ENCODE measurements around the gene SLC7A5.
"Not testable (repeated sequence)": the region's sequence is repeated elsewhere in the genome, so short reads cannot be mapped to it uniquely, and the experiment has no call there.

GRCh38 chr16:87908101-87908500, 38.8 kb upstream of the SLC7A5 start:
- not testable (repeated sequence) for TF ChIP-seq EZH2phosphoT487 (IDR thresholded peaks at IDR 0.05; ENCODE audit: borderline replicate concordance); CTCF (conservative IDR thresholded peaks at IDR 0.05; ENCODE audit: low read length)

All from Loucy (cell line).